Measurements from ENCODE around the gene SIGLEC7. TPM values are rescaled to one million over a fixed set of nuclear protein-coding genes. Genes with fewer than 3 reads are reported as not detected.

Gene SIGLEC7
- 1 to 10 TPM in 2 of 3 donors, under 1 TPM in 1; 0.59 to 5.1 (median 2.3) TPM for polyA plus RNA-seq

DNA sequence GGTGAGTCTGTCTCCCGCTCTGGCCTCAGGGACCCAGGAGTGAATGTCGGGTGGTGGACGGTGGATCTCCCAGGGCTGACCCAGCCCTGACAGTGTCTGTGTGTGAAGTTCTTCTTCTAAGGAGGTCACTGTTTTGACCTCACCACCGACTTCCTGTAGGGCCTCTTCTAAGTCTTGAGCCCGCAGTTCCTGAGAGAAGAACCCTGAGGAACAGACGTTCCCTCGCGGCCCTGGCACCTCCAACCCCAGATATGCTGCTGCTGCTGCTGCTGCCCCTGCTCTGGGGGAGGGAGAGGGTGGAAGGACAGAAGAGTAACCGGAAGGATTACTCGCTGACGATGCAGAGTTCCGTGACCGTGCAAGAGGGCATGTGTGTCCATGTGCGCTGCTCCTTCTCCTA, at the start of gene SIGLEC7:
Gene SIGLEC7, plus strand, starts transcription at position 183 of the 400 bp plus-strand sequence. Its CDS starts 69 bp downstream, at position 252.
- no peak within 1 kb of the TSS for H3K27ac ChIP-seq (ENCODE audit: low read depth, low read length)
- WGBS, 3 donors: 48 to 70% (median 60%) methylated on average over 12 to 14 of the region's 14 CpGs

DNA sequence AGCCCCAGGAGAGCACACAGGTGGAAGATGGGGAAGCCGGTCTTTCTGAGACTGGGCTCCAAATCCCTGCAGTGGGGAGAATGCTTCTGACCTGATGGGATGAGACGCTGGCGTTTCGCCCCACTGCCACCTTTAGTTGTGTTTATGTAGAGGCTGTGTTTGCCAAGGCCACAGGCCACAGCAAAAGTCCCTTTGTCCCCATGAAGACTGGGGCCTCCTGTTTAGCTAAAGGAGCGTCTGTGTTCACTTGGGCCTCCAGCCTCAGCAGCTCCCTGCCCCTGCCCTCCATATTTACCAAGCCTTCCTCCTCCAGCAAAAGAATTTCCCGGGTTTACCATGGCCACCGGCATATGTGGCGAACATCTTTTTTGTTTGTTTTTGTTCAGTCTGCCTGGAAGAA, 49.0 kb upstream of the SIGLEC7 start:
- WGBS, 3 donors: 60 to 86% (median 78%) methylated on average over 8 of the region's 8 CpGs
- H3K27ac ChIP-seq (ENCODE audit: low read depth, low read length): no peak overlapping the region

DNA sequence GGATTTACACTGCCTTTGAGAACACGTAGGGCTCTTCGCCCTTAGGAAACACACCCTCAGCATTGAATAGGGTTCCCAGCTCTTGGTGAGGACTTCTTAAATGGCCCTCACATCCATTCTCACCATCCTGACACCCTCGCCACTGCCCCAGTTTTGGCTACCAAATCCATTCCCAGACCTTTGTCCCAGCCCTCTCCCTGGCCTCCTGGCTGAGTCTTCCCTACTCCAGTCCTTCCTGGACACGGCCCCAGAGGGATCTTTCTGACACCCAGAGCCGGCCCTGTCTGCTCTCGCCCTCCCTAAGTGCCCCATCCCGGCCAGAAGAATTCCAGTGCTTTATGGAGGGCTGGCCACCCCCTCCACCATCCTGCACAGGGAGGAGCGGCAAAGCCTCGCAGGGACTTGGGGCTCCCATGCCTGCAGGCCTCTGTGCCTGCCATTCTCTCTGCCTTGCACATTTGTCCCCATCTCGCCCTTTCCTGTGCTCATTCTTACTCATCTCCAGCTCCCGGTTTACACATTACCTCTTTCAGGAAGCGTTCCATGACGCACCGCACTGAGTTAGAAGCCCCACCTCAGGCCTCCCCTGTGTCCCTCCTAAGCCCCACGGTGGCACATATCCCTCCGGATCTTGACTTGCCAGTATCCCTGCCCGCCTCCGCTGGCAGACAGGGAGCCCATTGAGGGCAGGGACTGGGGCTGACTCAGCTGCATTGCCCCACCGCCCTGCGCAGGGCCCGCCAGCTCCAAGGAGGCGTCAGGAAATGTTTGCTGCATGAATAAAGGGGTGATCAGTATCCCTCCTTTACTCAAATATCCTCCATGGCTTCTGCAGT, 48.4 kb upstream of the SIGLEC7 start:
- H3K27ac ChIP-seq (ENCODE audit: low read depth, low read length): no peak overlapping the region
- WGBS, 3 donors: 77 to 81% (median 81%) methylated on average over 22 of the region's 22 CpGs

DNA sequence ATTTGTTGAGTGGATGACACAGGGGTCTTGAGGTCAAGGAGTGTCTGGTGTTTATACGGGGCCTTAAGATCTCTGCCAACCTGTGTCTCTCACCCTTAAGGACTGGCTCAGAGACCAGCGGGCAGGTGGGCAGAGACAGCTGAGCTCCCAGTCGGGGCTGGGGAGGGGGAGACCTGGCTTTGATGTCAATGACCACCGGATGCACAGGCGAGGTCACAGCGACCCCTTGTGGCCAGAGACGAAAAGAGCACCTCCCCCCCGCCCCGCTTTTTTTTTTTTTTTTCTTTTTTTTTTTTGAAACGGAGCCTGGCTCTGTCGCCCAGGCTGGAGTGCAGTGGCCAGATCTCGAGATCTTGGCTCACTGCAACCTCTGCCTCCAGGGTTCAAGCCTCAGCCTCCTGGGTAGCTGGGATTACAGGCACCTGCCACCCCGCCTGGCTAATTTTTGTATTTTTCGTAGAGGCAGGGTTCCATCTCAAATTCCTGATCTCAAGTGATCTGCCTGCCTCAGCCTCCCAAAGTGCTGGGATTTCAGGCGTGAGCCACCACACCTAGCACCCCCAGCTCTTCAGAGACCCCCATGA, 47.3 kb upstream of the SIGLEC7 start:
- WGBS, 3 donors: 24 to 29% (median 28%) methylated on average over 13 to 15 of the region's 15 CpGs
- H3K27ac ChIP-seq (ENCODE audit: low read depth, low read length): no peak overlapping the region

DNA sequence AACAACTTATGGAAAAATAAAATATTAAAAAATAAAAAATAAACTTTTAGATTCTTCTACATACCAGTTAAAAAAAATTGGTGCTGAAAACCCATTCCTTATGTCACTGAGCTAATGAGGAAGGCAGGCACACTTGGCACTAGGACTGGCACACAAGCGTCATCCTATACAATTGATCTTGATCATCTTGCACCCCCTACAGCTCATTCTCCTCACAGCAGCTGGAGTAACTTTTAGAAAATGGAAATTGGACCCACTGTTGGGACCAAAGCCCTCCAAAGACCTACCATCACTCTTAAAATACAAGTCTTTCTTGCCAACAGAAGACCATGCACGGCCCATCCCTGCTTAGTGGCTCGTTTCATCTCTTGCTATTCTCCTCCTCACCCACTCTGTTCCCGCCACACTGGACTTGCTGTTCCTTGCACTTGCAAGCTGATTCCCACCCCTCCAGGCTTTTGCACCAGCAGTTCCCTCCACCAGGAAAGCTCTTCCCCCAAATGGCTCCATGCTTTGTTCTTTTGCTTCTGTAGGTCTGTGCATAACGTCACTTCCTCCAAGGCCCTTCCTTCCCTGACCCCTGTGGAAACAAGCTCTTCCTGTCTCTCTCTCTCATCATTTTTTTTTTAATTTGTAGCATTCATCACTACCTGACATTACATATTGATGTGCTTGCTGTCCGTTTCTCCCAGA, 45.5 kb upstream of the SIGLEC7 start:
- H3K27ac ChIP-seq (ENCODE audit: low read depth, low read length): no peak overlapping the region
- 76 to 80% (median 78%) methylated on average over 6 of the region's 6 CpGs for WGBS, 3 donors

DNA sequence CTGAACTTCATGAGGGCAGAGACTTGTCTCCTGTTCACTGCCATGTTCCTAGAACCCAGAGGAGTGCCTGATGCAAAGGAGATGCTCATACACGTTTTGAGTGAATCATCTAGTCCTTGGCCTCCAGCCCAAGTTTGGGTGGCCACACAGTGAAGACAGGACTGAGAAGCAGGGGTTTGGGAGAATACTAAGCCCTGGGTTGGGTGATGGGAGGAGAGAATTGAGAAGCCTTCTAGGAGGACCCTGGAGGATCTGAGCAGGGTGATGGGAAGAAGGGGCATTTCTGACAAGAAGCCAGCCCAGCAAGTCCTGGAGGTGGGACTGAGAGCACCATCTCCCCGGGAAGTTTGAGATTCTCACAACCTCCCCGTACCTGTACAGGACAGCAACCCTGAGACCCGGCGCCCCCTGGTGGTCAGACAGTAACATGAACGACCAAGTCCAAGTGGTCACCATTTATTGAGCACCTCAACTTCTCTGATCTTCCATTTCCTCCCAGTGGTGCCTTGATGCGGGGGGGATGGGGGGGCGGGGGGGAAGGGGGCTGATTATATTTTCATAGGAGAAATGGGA, 44.8 kb upstream of the SIGLEC7 start:
- no peak overlapping the region for H3K27ac ChIP-seq (ENCODE audit: low read depth, low read length)
- 7 to 16% (median 12%) methylated on average over 8 of the region's 8 CpGs for WGBS, 3 donors

DNA sequence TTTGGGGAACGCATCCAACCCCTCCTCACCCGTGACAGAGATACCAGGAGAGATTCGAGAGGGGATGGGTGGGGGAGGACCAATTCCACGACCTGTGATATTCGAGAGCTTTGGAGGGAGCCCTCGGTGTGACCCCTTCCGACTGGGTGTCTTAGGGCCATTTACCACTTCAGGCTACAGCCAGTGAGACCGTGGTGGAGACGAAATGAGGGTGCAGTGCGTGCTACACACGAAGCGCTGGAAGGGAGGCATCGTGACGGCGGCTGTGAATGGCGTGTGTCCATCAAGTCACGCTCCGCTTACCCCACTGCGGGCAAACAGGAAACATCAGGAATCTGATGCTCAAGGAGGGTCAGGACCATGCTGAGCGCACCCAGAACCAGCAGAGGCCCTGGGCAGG, 44.3 kb upstream of the SIGLEC7 start:
- no peak overlapping the region for H3K27ac ChIP-seq (ENCODE audit: low read depth, low read length)
- 77 to 90% (median 86%) methylated on average over 20 of the region's 20 CpGs for WGBS, 3 donors

DNA sequence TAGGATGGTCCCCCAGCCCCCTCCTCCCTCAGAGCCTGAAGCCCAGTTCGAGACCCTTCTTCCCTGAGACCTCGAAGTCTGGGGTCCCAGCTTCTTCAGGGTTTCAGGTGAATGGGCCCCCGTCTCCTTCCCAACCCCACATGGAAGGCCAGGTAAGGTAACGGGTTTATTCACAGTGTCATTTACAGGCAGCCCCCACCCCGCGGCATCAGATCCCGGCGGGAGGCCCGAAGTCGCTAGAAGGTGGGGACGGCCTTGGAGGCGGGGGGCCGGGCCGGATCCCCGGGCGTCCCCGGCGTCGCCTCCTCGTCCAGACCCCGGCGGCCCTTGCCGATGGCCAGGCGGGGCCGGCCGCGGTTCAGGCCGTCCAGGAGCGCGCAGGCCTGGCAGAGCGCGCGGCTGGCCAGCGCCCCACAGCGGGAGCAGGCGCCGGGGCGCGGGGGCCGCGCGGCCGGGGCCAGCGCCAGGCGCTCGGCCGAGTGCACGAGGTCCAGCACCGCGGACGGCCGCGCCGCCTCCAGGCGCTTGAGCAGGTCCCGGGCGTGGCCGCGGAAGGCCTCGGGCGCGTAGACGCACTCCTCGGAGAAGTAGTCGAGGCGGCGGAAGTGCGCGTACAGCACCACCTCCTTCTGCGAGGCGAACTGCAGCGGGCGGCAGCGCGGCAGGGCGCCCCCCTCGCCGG, 43.6 kb upstream of the SIGLEC7 start:
- H3K27ac ChIP-seq (ENCODE audit: low read depth, low read length): no peak overlapping the region
- 62 to 76% (median 66%) methylated on average over 70 to 78 of the region's 78 CpGs for WGBS, 3 donors

DNA sequence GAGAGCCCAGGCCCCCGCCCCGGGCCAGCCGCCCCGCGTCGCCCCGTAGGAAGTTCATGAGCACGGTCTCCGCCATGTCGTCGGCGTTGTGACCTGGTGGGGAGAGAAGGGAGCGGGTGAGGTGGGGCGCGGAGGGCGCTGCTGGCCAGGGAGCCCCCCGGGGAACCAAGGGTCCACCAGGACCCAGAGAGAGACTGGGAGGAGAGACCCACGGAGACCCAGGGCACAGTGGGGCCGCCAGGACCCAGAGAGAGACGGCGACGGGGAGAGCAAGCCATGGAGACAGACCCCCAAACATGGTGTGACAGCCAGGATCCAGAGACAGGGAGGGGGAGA, 43.1 kb upstream of the SIGLEC7 start:
- H3K27ac ChIP-seq (ENCODE audit: low read depth, low read length): no peak overlapping the region
- WGBS, 3 donors: 62 to 76% (median 70%) methylated on average over 19 to 22 of the region's 22 CpGs

DNA sequence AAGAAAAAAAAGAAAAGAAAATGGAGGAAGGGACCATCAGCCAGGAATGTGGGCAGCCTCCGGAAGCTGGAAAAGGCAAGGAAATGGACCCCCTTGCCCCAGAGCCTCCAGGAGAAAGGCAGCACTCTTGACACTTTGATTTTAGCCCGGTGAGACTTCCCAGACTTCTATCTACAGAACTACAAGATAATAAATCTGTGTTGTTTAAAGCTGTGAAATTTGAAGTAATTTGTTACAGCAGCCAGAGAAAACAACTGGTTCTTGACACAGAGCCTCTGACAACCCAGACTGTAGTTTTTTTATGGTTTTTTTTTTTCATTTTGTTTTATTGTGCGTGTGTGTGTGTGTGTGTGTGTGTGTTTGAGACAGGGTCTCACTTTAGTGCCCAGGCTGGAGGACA, 41.5 kb upstream of the SIGLEC7 start:
- 53 to 68% (median 65%) methylated on average over 3 of the region's 3 CpGs for WGBS, 3 donors

DNA sequence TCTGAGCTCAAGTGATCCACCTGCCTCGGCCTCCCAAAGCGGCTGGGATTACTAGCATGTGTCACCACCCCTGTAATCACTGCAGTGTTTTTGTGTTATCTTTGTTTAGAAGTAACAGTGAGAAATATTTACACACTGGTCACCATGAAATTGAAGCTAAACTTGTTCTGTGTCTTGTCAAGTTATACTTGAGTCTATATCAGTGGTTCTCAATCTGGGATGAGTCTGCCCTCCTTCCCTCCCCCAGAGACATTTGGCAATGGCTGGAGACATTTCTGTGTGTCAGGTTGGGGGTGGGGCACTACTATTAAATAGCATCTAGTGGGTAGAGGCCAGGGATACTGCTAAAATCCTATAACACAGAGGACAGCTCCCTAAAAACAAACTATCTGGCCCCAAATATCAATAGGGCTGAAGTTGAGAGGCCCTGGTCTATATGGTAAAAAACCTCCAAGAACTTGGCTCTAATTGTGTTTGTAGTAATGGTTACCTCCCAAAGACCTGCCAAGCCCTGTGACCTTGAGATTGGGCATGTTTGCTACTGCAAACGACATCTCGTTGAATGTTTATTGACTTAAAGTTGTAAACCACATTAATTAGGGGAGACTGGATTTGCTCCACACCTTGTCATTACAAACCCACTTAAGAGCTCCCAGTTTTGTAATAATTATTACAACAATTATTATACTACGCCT, 40.8 kb upstream of the SIGLEC7 start:
- 35 to 73% (median 66%) methylated on average over 5 of the region's 5 CpGs for WGBS, 3 donors
- no peak overlapping the region for H3K27ac ChIP-seq (ENCODE audit: low read depth, low read length)

More for the DNA sequence above, 41.5 kb upstream of the SIGLEC7 start:
- H3K27ac ChIP-seq (ENCODE audit: low read depth, low read length): no peak overlapping the region

DNA sequence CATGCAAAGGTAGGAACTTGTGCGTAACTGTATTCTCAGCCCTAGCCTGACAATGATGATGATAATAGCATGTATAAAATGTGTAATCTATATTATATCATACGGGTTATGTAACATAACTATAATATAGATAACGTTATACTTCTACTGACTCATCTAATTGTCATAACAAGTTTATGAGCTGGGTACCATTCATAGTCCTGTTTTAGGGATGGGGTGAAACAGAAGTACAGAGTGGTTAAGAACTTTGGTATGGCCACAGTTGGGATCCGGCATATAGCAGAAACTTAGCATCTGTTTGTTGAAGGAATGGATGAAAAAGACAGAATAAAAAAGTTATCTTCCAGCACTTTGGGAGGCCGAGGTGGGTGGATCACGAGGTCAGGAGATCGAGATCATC, 39.1 kb upstream of the SIGLEC7 start:
- 85 to 92% (median 85%) methylated on average over 7 of the region's 7 CpGs for WGBS, 3 donors
- no peak overlapping the region for H3K27ac ChIP-seq (ENCODE audit: low read depth, low read length)

DNA sequence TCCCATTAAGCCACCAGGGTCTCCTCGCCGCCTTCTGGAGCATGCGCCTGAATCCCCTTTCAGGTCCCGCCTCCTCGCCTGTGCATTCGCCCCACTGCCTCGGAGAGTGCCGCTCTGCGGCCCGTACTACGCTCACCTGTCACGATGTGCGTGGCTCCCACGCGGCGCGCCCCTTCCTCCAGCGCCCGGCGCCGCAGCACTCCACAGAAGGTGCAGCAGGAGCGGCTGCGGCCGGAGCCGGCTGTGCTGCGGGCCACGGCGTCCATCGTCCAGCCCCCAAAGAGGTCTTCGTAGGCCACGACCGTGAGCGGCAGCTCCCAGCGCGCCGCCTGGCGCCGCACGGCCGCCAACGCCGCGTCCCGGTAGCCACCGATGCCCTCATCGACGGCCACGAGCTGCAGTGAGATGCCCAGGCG, 38.2 kb upstream of the SIGLEC7 start:
- no peak overlapping the region for H3K27ac ChIP-seq (ENCODE audit: low read depth, low read length)
- 87 to 89% (median 88%) methylated on average over 46 to 49 of the region's 49 CpGs for WGBS, 3 donors

DNA sequence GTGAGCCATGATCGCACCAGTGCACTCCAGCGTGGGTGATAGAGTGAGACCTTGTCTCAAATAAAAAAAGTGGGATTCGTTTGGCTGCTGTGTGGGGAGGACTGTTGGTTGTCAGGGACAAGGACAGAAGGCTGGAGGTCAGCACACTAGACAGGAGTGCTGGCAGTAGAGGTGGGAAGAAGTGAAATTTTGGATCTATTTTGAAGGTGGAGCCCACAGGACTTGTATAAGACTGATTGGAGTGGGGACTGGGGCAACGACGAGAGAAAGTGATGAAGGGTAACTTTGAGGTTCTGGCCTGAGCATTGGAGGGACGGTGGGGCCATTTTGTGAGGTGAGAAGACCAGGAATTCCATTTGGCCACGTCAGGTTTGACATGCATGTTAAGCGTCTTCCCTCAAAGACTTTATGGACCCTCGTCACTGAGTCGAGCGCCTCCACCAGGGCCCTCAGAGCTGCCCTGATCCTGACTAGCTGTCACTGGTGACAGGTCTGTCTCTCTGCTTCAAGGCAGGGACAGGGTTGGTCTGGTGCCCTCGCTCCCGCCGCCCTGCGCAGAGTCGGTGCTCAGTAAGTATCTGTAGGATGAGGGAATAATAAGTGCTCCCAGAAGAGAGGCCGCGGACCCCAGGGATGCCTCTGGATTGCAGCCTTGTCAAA, 34.6 kb upstream of the SIGLEC7 start:
- H3K27ac ChIP-seq (ENCODE audit: low read depth, low read length): no peak overlapping the region
- WGBS, 3 donors: 8 to 21% (median 21%) methylated on average over 18 of the region's 18 CpGs

DNA sequence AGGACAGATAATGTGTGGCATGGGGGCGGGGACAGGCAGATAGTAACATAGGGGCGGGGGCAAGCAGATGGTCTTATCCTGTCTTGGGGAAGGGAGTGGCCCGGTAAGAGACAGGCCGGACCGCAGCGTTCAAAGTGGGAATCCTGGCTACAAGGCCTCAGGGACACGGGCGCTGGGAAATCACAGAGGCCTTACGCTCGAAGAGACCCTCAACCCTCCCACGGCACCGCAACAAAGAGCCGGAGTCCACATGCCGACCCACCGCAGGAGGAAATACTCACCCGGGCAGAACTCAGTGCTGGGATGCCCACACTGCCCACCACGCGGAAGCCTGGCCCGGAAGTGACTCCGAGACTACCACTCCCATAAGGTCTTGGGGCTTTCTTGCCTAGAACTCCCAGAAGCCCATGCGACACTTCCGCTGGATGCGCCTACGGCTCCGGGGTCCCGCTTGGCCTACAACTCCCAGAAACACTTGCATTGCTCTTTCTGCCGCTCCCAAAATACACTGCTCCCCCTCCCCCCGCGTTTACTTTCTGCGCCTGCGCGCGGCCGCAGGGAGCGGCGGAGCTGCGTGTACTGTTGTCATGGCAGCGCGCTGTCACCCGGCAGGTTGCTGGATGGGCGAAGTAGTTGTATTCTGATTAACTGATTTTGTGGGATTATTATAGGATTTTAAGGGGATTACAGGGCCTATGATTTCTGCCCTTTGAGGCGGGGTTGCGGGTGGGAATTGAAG, 33.9 kb upstream of the SIGLEC7 start, which contains the start of gene CTU1:
Gene CTU1, minus strand, starts transcription at position 344 of the 739 bp plus-strand sequence. CDS start 3,840 bp downstream, outside the sequence.
- no peak within 1 kb of the TSS for H3K27ac ChIP-seq (ENCODE audit: low read depth, low read length)
- WGBS, 3 donors: 1% methylated on average over 43 of the region's 43 CpGs

DNA sequence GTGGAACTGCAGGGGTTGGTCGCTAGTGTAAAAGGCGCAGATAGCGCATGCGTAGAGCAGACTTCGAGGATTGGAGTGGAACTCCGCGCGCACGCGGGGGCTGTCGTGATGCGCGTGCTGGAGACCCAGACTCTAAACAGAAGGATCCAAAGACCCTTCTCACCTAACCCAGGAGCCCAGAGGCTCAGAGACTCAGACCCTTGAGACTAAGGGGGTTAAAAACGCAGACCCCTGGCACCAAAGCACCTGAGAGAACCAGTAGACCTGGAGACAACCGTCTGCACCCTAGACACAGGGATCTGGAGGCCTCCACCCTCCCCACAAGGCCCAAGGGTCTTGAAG, 33.3 kb upstream of the SIGLEC7 start:
- H3K27ac ChIP-seq (ENCODE audit: low read depth, low read length): no peak overlapping the region

DNA sequence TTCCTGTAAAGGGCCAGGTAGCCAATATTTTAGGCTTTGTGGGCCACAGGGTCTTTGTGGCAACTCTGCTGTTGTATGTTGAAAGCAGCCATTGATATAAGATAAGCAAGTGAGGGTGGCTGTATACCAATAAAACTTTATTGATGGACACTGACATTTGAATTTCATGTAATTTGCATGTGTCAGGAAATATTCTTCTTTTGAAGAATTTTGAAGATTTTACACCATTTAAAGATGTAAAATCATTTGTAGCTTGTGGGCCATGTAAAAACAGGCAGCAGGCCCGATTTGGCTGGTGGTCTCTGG, 31.5 kb upstream of the SIGLEC7 start:
- no peak overlapping the region for H3K27ac ChIP-seq (ENCODE audit: low read depth, low read length)
- 67 to 81% (median 70%) methylated on average over 1 of the region's 1 CpG for WGBS, 3 donors

More for the DNA sequence above, 33.3 kb upstream of the SIGLEC7 start:
- WGBS, 3 donors: 1 to 3% (median 2%) methylated on average over 15 of the region's 15 CpGs

Measured in adipose tissue (tissue), 3 donors.